MM.1S (cell line): Measurements from ENCODE around the gene ADAMTS15.

ENCODE experiments used
- DNase-seq: peaks from one replicate; pipeline ENCODE4 v3.0.0-alpha.2; 2015
- H2AFZ ChIP-seq: fragments of 300-600 bp; sonication (generic); 2 replicates; pipeline ENCODE4 v1.6.0; 2016; ENCODE audit warnings: antibody characterized with exemption, low read length
- H3F3A ChIP-seq: fragments of 300-600 bp; sonication (generic); 2 replicates; pipeline ENCODE4 v1.6.1; 2016; ENCODE audit warnings: mild to moderate bottlenecking, antibody characterized with exemption, low read length, moderate library complexity, mixed read lengths; ENCODE audit not compliant: insufficient read depth
- H3K27ac ChIP-seq: fragments of 300-600 bp; sonication (generic); 2 replicates; pipeline ENCODE4 v1.5.1; 2016; ENCODE audit warnings: mild to moderate bottlenecking, low read length
- H3K27me3 ChIP-seq: fragments of 300-600 bp; sonication (generic); replicated peaks from 2 replicates; pipeline ENCODE4 v1.6.0; 2016; ENCODE audit warnings: low read length; ENCODE audit not compliant: insufficient read depth
- H3K36me3 ChIP-seq: fragments of 300-600 bp; sonication (generic); replicated peaks from 2 replicates; pipeline ENCODE4 v1.6.1; 2016; ENCODE audit warnings: mild to moderate bottlenecking, low read length, mixed read lengths; ENCODE audit not compliant: insufficient read depth
- H3K4me1 ChIP-seq: fragments of 300-600 bp; sonication (generic); 2 replicates; pipeline ENCODE4 v1.6.1; 2016; ENCODE audit warnings: low read length, mixed read lengths
- H3K4me2 ChIP-seq: fragments of 300-600 bp; sonication (generic); 2 replicates; pipeline ENCODE4 v1.6.0; 2016; ENCODE audit warnings: low read depth, low read length
- H3K4me3 ChIP-seq: fragments of 300-600 bp; sonication (generic); 2 replicates; pipeline ENCODE4 v1.5.1; 2016; ENCODE audit warnings: low read length, mixed read lengths
- H3K79me2 ChIP-seq: fragments of 300-600 bp; sonication (generic); 2 replicates; pipeline ENCODE4 v1.6.1; 2016; ENCODE audit warnings: mixed run types, low read length, mixed read lengths
- H3K9ac ChIP-seq: fragments of 300-600 bp; sonication (generic); 2 replicates; pipeline ENCODE4 v1.6.1; 2016; ENCODE audit warnings: low read length, mixed read lengths
- H3K9me2 ChIP-seq: fragments of 300-600 bp; sonication (generic); replicated peaks from 2 replicates; pipeline ENCODE4 v1.6.1; 2016; ENCODE audit warnings: mild to moderate bottlenecking, low read length, mixed read lengths; ENCODE audit not compliant: insufficient read depth
- H3K9me3 ChIP-seq: fragments of 300-600 bp; sonication (generic); replicated peaks from 2 replicates; pipeline ENCODE4 v1.6.1; 2016; ENCODE audit warnings: mild to moderate bottlenecking, low read length, mixed read lengths; ENCODE audit not compliant: insufficient read depth
- H4K20me1 ChIP-seq: fragments of 300-600 bp; sonication (generic); 2 replicates; pipeline ENCODE4 v1.6.1; 2016; ENCODE audit warnings: mild to moderate bottlenecking, low read length, moderate library complexity, mixed read lengths; ENCODE audit not compliant: insufficient read depth
- CTCF ChIP-seq: fragments of 300-600 bp; sonication (generic); IDR thresholded peaks from 2 replicates; pipeline ENCODE4 v1.5.1; 2016; ENCODE audit warnings: antibody characterized with exemption, low read length, mixed read lengths
- EZH2 ChIP-seq: fragments of 300-600 bp; sonication (generic); optimal IDR thresholded peaks from 2 replicates; pipeline ENCODE3; 2017; ENCODE audit warnings: low read depth, mild to moderate bottlenecking, antibody characterized with exemption, low read length, mixed read lengths
- EZH2phosphoT487 ChIP-seq: fragments of 300-600 bp; sonication (generic); IDR thresholded peaks from 2 replicates; pipeline ENCODE4 v1.6.1; 2018; ENCODE audit warnings: antibody characterized with exemption, low read length

ADAMTS15 gene

GRCh38 chr11:130452940-130453339 lies 4.5 kb downstream of the ADAMTS15 start:
- H3K4me2 ChIP-seq, result no peak overlapping the region
- H3K79me2 ChIP-seq, result peaks cover 7% of the 10 kb centered on the region; the same call in 1 of the 2 replicates
- H3F3A ChIP-seq, result peaks cover 6% of the 10 kb centered on the region; the same call in 1 of the 2 replicates
- no peak for DNase-seq
- TF ChIP-seq EZH2 (no peak), CTCF (no peak), EZH2phosphoT487 (no peak)
- no peak overlapping the region for H3K4me3 ChIP-seq
- H3K36me3 ChIP-seq, result no peaks in the 10 kb centered on the region
- H3K9ac ChIP-seq, result no peak overlapping the region
- no peaks in the 10 kb centered on the region for H3K9me3 ChIP-seq
- H3K27me3 ChIP-seq, result no peaks in the 10 kb centered on the region
- no peaks in the 10 kb centered on the region for H4K20me1 ChIP-seq
- H3K9me2 ChIP-seq, result no peaks in the 10 kb centered on the region
- H3K27ac ChIP-seq, result no peak overlapping the region
- H3K4me1 ChIP-seq, result no peaks in the 10 kb centered on the region
- no peak overlapping the region for H2AFZ ChIP-seq

- Histone ChIP-seq H3K9me3 (no peaks in the 10 kb centered on the region), H3K4me3 (no peak overlapping the region), H3K36me3 (no peaks in the 10 kb centered on the region), H3F3A (no peaks in the 10 kb centered on the region), H2AFZ (no peak overlapping the region), H3K79me2 (no peaks in the 10 kb centered on the region), H3K27me3 (no peaks in the 10 kb centered on the region), H3K9me2 (no peaks in the 10 kb centered on the region), H3K9ac (no peak overlapping the region), H3K27ac (no peak overlapping the region), H4K20me1 (no peaks in the 10 kb centered on the region), H3K4me1 (no peaks in the 10 kb centered on the region), H3K4me2 (no peak overlapping the region)
- no peak for TF ChIP-seq EZH2phosphoT487
- no peak for TF ChIP-seq CTCF
- no peak for TF ChIP-seq EZH2
- DNase-seq, result no peak
Observed at GRCh38 chr11:130454491-130455252, 6.2 kb downstream of the ADAMTS15 start.

GRCh38 chr11:130455483-130456127 lies 7.2 kb downstream of the ADAMTS15 start:
- H3K9me3 ChIP-seq, result no peaks in the 10 kb centered on the region
- H4K20me1 ChIP-seq, result no peaks in the 10 kb centered on the region
- no peaks in the 10 kb centered on the region for H3F3A ChIP-seq
- no peak overlapping the region for H2AFZ ChIP-seq
- DNase-seq, result no peak
- no peaks in the 10 kb centered on the region for H3K4me1 ChIP-seq
- no peaks in the 10 kb centered on the region for H3K36me3 ChIP-seq
- H3K27me3 ChIP-seq, result no peaks in the 10 kb centered on the region
- H3K9ac ChIP-seq, result no peak overlapping the region
- H3K79me2 ChIP-seq, result no peaks in the 10 kb centered on the region
- H3K4me3 ChIP-seq, result no peak overlapping the region
- no peak overlapping the region for H3K27ac ChIP-seq
- no peaks in the 10 kb centered on the region for H3K9me2 ChIP-seq
- no peak for TF ChIP-seq EZH2phosphoT487
- TF ChIP-seq EZH2, result no peak
- no peak for TF ChIP-seq CTCF
- no peak overlapping the region for H3K4me2 ChIP-seq
